T47D (cell line): ENCODE results near the gene ZNF768.
A peak's percentile ranks its signal among the peaks of the same experiment; 100 is the strongest.
"Not testable (repeated sequence)": the region's sequence is repeated elsewhere in the genome, so short reads cannot be mapped to it uniquely, and the experiment has no call there.

Experiments
- DNase-seq, 2 experiments: peaks; one replicate each; pipeline versions ENCODE4 v3.0.0 to v3.0.0-alpha.2; 2011 to 2012; ENCODE audit warnings: low read depth in 1 of 2, low spot score in 1 of 2
- JUND ChIP-seq: IDR thresholded peaks from 2 replicates; pipeline ENCODE4 v1.6.1; 2012; ENCODE audit warnings: low read depth
- in situ Hi-C: cut with HindIII; loops from 2 replicates; pipeline ENCODE4 v1.10.0; 2016; ENCODE audit warnings: low sequenced_read_pairs, low pct_unique_long_range_greater_than_20kb

ZNF768 gene

GRCh38 chr16:30478766-30479478 is 47.4 kb downstream of the ZNF768 start:
- in situ Hi-C loops, result no loop called here
- no peak for DNase-seq
- no peak for TF ChIP-seq JUND

GRCh38 chr16:30477773-30478172 is 48.6 kb downstream of the ZNF768 start:
- in situ Hi-C loops, result not testable (repeated sequence)

GRCh38 chr16:30476991-30477390 is 49.4 kb downstream of the ZNF768 start:
- no peak for TF ChIP-seq JUND
- in situ Hi-C loops, result no loop called here
- DNase-seq, result peak in 1 of 2 experiments; percentile 68

More at GRCh38 chr16:30477773-30478172, 48.6 kb downstream of the ZNF768 start:
- not testable (repeated sequence) for DNase-seq

DNA sequence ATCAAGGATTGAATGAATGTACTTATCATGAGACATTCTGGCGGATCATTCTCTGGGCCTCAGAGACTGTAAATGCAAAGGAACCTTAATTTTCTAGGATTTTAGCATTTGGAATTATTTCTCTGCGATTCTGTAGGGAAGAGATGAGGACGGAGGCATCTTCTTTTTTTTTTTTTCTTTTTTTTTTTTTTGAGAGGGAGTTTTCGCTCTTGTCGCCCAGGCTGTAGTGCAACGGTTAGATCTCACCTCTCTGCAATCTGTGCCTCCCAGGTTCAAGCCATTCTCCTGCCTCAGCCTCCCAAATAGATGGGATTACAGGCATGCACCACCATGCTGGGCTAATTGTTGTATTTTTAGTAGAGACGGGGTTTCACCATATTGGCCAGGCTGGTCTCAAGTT is 51.7 kb downstream of the ZNF768 start:
- in situ Hi-C loops, result no loop called here
- no peak for DNase-seq
- no peak for TF ChIP-seq JUND

DNA sequence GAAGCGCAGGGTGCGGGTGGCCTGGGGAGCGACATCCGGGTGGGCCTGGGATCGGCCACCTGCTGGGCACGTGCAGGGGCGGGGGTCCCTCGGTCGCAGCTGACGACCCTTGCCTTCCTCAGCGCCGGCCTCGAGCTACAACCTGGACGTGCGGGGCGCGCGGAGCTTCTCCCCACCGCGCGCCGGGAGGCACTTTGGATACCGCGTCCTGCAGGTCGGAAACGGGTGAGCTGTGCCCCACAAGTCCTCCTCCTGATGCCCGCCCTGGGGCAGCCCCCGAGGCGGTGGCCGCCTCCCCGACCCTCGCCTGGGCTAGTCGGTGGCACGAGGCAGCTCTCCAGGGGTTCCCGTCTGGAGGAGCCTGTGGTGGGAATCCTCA is 52.3 kb downstream of the ZNF768 start:
- no peak for TF ChIP-seq JUND
- DNase-seq, result no peak
- in situ Hi-C loops, result no loop called here
